HG03064 (cell line): ENCODE measurements around the gene CD96.

Source experiments
- ATAC-seq: cut with Tn5 transposase; IDR thresholded peaks from one replicate; pipeline ENCODE4 v1.9.1; 2021; ENCODE audit warnings: low read depth; ENCODE audit not compliant: unreplicated experiment

Gene CD96

DNA sequence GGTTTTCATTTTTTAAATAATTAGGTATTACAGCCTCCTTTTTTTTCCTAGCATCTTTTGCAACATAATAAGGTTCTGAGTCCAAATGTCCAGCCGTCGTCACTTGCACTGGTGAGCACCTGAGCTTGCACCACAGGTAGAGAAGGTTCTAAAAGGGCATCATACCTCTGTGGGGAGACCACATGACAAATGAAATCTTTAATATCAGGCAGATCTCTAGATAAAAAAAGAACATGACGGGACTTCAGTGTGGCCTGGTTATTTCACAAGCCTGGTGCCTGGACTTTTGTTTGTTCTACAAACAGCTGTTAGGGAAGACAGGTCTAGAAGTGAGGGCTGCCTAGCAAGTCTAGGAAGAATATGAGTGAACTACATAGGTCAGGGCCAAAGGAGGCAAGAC, 49.6 kb downstream of the CD96 start:
- ATAC-seq: no peak

GRCh38 chr3:111592143-111592542, 50.1 kb downstream of the CD96 start:
- ATAC-seq: no peak

DNA sequence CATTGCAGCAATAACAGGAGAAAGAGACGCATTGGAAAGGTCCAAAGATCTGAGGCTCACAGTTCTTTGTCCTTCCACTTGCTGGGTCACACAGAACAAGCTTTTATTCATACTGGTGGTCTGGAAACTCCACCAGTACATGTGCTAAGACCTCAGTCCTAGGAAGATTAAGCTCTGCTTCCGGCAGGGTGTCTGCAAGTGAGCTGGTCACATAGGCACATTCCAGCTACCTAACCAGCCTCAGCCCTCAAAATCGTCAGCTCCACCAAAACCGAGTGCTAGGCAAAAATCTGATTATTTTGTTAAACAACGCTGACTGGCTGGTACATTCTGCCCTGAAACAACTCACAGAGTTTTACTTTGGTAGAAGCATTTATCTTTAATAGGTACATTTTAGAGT, 50.9 kb downstream of the CD96 start:
- no peak for ATAC-seq

DNA sequence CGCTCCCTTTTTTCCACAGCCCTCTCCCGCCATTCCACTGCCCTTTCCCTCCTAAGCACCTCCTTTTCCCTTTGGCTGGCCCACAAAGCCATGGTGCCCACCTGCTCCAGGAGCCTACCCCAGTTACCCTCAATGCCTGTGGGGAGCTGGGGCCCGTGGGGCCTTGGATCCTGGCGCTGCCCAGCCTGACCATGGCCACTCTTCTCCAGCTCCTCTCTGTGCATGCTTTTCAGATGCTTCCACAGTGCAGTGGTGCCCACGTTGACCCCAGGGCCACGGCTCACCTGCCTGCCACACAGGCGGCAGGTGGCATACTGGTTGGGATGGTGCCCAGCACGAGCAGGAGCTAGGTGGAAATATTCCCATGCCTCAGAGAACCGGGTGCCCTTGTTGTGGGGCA, 51.7 kb downstream of the CD96 start:
- ATAC-seq: no peak

DNA sequence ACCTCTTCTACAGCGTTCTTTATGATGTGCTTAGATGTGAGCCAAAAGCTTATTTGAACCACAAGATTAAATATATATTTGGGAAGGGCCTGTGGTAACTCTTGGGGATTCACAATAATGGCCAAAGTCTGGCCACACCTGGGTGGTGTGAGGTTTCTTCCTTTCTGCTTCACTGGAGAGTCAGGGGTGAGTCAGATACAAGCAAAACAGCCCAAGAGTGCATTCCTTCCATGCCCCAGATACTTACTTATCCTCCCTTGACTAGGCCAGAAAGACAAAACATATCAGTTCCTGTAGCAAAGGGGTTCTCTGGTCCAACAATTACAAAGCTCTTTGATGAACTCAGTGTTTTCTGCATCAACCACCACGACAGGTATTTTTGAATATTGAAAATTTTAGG, 52.2 kb downstream of the CD96 start:
- peak; percentile 62 for ATAC-seq

DNA sequence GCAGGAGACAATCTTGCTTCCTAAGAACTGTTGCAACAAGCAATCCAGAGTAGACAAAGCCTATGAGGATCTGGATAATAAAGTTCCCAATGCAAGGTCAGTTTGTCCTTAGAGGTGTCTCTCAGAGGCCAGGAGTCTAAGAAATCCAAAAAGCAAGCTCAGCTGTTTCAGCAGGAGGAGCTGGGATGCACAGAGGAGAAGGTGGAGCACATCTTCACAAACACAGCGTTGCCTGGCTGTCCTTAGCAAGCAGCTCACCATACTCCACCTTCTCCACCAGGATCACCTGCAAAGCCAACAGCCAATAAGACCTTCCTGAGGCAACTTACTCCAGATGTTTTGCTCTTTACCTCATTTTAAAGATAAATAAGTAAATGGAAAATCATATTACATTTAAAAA, 52.8 kb downstream of the CD96 start:
- ATAC-seq: no peak

- no peak for ATAC-seq
Measured at GRCh38 chr3:111595232-111595631, 53.2 kb downstream of the CD96 start, which contains the start of gene ZBED2. Gene ZBED2 (minus strand): TSS chr3:111595346. CDS start chr3:111594201, 1,145 bp downstream.

DNA sequence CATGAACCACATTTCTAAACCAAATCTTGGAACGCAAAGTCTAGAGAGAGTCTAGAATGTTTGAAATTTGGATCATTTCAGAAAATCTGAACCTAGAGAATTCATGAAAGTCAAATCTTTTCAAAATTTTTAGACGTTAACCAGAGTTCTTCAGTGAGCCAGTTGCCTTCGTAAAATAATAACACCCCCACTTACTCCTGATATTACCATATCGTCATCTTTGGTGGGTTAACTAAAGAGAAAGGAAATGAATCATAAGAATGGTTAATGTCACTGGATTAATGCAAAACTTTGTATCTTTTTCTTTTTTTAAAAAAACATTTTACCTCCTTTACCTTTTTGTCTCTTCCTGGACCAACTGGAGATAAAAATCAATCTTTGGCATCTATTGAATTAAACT, 54.3 kb downstream of the CD96 start:
- no peak for ATAC-seq

- no peak for ATAC-seq
Measured at GRCh38 chr3:111598139-111598538, 56.1 kb downstream of the CD96 start.

DNA sequence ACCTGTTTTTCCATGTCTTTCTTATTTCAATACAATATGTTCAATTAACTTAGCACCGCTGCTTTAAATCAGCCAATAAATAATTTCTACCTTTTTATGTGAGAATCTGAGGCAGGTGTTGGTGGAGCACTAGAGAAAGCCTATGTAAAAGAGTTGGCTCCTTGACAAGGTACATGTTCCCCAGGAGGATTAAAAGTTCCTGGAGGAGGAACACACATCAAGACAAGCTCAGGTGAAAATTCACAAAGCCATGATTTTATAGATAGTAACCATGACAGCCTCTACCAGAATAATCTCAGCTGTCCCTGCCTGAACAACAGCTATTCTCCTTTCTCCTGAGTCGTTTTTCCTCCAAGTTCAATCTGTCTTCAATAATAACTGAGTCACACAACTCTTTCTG, 56.6 kb downstream of the CD96 start:
- no peak for ATAC-seq

GRCh38 chr3:111601810-111602209, 59.8 kb downstream of the CD96 start:
- no peak for ATAC-seq

- no peak for ATAC-seq
Measured at GRCh38 chr3:111603679-111604078, 61.7 kb downstream of the CD96 start.

GRCh38 chr3:111604119-111604518, 62.1 kb downstream of the CD96 start:
- no peak for ATAC-seq

- ATAC-seq: no peak
Measured at GRCh38 chr3:111605018-111605417, 63.0 kb downstream of the CD96 start.

DNA sequence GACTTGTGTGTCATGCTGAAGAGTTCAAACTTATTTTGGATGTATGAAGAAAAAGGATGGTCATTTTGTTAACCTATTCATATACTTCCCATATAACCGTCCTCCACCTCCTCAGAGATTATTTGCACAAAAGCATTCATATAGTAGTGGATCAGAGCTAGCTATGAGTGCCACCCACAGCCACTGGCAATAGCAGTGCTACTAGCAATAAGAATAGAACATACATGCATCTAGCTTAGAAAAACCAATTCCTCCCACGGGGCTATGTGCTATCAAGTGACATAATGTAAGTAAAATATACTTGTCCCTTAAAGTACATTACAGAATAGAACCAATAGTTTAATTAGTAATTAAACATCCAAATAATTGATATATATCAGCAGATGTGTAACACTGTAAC, 63.5 kb downstream of the CD96 start:
- no peak for ATAC-seq

- ATAC-seq: no peak
Measured at GRCh38 chr3:111607240-111607920, 65.4 kb downstream of the CD96 start.

DNA sequence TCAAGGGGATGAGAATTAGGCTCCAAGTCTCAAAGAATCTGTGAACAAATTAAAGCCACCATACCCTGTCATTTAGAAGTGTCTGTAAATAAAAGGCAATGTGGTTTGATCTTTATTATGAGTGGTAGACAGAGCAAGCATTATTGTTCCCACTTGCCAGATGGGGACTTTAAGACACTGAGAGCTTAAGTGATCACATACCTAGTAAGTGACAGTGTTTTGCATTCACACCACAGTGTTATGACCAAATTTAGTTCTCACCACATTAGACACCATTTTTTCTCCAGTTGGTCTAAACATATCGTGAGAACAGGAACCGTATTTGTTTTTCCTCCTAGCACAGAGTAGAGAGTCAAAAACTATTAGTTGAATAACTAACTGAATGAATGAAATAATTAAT, 66.4 kb downstream of the CD96 start:
- no peak for ATAC-seq

DNA sequence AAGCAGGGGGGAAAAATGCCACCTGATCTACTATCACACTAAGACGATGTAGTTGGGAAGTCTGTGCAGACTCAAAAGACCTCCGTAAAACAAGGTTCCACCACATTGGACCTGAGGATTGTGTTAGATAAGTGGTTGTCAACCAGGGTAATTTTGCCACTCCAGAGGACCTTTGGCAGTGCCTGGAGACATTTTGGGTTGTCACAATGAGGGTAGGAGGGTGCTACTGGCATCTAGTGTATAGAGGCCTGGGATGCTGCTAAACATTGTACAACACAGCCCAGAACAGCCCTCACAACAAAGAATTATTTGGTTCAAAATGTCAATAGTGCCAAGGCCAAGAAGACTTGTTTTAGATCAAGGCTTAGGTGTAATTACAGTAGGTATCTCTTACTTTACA, 67.7 kb downstream of the CD96 start:
- ATAC-seq: no peak

GRCh38 chr3:111610189-111610588, 68.2 kb downstream of the CD96 start:
- ATAC-seq: peak; percentile 96

DNA sequence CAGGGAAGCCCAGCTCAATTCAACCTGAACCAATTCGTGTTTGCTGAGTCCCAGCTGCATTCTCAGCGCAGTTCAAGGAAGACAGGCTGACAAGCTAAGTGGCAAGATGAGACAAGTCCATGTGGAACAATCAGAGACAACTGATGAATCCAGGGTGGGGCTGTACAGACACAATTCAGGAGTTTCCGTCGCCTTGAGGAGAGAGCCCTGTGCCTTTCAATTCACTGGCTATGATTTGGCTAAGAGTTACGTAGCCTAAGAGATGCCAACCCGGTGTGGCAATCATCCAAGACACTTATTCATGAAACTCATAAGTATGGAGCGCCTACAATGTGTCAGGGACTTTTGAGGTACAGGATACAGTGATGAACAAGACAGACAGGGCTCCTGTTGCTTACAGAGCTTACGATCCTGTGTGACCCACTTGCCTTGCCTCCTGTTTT, 68.6 kb downstream of the CD96 start:
- peak; percentile 15 for ATAC-seq

GRCh38 chr3:111613294-111613693, 71.3 kb downstream of the CD96 start:
- no peak for ATAC-seq

- no peak for ATAC-seq
Measured at GRCh38 chr3:111615880-111616279, 73.9 kb downstream of the CD96 start.
